Erythroblast (primary cell): ENCODE results near the gene TP63.

Experiments
- DNase-seq, 2 experiments: peaks; one replicate each; lab custom pipeline; 2025; lab: John Stamatoyannopoulos, UW
- GATA1 ChIP-seq: IDR thresholded peaks from 2 replicates; pipeline ENCODE4 v1.6.1; 2011; ENCODE audit warnings: low read depth, mild to moderate bottlenecking, control low read depth, low read length, moderate library complexity
- POLR2A ChIP-seq: IDR thresholded peaks from 2 replicates; pipeline ENCODE4 v1.6.1; 2011; ENCODE audit warnings: mild to moderate bottlenecking, low read length

Gene TP63

DNA sequence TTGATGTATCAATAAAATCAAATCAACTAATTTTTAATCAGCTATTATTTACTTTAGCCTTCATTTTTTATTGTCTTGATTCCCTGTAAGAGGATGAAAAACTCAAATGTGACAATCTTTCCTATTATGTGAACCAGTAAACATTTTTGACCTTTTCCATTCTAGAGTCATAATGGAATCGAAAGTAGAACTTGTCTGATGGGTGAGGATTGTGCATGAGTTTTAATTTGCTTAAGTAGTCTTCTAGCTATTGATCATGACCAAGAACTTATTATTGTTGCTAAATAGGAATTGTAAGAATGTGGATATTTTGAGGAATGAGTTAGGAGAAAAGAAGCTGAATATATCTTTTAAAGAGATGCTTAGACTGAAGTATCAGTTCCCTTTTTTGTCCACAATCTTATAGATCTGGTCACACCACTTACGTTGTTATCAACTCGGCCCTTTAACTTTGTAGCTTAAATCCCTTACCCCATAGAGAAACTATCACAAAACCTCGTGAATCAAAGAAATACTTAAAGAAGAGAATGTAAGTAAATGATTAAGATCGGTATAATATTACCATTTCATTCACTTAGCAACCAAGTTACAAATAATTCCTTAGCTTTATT lies 147.3 kb downstream of the TP63 start:
- DNase-seq: no peak

DNA sequence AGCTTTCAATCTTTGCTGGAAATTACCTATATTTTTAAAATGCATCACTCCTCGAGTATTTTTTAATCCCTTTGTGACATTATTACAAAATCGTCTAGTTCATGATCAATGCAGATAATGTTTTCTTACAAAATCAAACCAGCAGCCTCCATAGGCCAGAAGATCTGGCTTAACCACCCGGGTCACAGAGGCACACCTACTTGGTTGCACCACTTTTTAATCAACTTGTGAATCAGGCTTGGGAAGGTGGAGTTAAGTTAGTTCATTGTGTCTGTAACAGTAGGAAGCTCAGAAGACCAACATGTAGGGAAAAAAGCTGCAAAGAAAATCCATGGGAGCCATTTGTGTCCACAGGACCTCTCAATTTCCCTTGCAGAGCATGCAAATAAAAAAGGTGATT lies 148.0 kb downstream of the TP63 start:
- no peak for DNase-seq
- TF ChIP-seq GATA1 (no peak), POLR2A (no peak)

More for the DNA sequence above, 147.3 kb downstream of the TP63 start:
- TF ChIP-seq POLR2A (no peak), GATA1 (no peak)

DNA sequence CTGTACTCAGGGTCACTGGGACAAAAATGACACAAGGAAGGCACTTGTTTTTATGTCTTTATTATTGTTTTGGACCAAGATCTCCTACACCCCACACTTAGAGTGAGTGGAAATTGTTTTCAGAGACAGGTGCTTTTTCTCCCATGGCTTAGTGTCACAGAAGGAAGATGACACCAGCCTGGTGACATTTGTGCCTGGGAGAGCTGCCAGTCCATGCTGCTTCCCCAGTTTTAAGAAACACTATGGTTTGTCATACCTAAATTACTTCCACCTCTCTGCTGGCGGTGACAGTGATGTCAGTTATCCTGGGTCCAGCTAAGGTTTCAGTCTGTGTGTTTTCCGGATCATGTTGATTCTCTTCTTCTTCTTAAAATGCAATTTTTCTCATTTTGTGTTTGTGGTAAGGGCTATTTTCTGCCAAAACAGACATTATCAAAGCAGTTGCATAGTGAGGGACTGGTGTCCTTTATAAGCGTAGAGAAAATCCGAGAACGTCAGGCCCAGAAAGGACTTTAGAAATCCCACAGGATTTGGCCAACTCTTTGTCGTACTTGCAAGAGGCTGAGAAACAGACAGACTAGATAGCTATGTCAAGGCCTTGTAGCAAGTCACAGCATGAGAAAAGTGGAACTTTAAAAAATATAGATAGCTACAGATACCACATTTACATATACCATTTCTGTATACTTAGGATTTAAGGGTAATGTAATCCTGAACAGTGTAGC lies 149.5 kb downstream of the TP63 start:
- DNase-seq: no peak
- TF ChIP-seq POLR2A: no peak
- TF ChIP-seq GATA1: no peak

DNA sequence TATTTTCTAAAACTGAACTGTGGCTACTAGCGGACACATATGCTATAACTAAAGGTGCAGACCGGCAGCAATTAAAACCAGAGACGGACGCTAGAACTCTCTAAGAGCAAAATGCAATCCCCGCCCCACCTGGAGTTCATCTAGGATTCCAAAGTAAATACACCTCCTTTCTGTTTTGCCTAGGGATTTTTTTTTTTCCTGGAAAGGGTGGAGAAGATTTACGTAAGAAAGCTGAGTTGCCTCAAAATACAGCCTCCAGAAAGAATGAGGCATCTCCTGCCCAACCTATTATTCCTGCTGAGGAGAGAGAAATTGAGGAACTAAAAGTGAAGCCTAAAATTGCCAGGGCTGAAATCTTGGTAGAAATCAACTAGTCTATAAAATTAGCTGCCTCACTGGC lies 150.2 kb downstream of the TP63 start:
- TF ChIP-seq POLR2A (no peak), GATA1 (no peak)
- DNase-seq: no peak

DNA sequence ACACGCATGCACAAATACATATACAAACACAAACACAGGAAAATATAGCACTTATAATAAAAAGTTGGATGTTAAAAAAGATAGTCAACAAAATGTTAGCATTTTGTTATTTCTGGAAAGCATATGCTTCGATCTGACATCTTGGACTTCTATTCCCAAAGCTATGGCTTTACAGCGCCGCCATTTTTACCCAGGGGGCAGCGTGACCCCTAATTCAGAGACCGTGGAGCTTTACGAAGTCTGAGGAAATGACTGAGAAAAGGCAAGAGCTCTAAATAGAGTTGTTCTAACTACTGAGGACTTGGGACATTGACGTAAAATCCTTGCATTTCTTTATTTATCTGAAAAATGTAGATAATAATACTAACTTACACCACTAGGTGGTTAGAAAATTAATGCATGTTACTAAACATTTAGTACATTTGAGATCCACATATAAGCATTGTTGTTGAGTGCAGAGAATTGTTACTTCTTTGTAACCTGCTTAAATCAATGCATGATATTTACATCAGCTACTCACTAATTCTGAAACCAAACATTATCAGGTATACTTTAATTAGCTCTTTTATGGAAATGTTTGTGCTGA lies 155.4 kb downstream of the TP63 start:
- DNase-seq: no peak
- TF ChIP-seq GATA1 (no peak), POLR2A (no peak)

DNA sequence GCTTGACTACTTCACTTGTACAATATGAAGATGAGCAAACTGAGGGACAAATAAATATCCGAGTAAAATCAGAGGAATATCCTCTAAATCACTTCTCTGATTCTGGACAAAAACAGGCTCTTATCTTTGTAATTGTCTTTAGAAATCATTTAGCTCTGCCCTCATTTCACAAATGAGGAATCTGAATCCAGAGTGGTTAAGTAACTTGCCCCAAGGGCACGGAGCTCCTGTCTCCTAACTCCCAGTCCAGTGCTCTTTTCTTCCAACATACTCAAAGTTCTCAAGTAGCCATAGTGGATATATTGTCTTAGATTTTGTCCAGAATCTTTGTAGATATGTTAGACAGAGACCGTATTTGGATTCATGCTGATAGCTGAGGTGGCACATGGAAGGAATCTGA lies 156.0 kb downstream of the TP63 start:
- DNase-seq: no peak
- TF ChIP-seq GATA1: no peak
- no peak for TF ChIP-seq POLR2A

DNA sequence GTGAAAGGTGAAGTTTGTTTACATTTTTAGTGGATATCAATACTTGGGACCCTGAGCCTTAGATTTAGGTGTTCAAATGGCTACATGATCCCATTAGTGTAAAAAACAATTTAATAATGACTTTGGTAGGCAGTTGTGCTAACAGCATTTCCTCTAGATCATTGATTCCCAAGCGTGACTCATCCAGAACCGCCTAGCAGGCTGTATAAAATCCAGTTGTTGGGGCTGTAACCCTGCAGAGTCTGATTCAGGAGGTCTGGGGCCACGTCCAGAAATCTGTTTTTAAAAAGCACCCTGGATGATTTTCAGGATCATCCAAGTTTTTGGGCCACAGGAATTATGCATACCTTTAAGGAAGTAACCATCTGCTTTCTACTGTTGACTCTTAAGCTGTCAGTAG lies 156.4 kb downstream of the TP63 start:
- TF ChIP-seq GATA1 (no peak), POLR2A (no peak)
- DNase-seq: no peak

DNA sequence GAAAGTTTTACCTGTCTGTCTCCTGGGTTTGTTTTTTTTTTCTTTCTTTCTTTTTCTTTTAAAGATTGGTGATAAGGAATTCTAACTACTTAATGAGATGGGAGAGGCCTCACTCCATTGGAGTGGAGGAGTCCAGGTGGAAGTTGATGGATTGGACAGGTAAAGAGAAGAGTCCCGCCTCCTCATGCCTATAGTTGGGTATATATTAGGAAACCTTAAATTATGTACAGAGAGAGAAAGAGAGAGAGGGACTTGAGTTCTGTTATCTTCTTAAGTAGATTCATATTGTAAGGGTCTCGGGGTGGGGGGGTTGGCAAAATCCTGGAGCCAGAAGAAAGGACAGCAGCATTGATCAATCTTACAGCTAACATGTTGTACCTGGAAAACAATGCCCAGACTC lies 158.2 kb downstream of the TP63 start:
- DNase-seq: no peak
- TF ChIP-seq POLR2A (no peak), GATA1 (no peak)

DNA sequence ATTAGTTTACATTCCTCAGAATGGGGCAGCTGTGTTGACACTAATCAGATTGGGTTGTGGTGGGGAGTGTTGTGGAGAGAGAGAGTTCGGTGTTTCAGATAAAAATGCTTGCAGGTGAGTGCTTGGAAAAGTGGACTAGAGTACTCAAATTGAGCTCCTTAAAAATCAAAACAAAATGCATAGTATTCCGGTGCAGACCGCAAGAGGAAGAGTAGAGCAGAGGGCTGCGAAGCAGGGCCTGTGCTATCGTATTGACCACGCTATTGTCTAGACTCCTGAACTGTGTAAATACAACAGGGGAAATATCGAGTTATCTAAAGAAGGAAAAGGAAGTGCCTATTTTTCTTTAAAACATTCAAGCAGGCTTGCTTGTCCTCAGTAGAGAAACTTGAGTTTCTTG lies 159.5 kb downstream of the TP63 start:
- no peak for TF ChIP-seq GATA1
- TF ChIP-seq POLR2A: no peak
- no peak for DNase-seq

DNA sequence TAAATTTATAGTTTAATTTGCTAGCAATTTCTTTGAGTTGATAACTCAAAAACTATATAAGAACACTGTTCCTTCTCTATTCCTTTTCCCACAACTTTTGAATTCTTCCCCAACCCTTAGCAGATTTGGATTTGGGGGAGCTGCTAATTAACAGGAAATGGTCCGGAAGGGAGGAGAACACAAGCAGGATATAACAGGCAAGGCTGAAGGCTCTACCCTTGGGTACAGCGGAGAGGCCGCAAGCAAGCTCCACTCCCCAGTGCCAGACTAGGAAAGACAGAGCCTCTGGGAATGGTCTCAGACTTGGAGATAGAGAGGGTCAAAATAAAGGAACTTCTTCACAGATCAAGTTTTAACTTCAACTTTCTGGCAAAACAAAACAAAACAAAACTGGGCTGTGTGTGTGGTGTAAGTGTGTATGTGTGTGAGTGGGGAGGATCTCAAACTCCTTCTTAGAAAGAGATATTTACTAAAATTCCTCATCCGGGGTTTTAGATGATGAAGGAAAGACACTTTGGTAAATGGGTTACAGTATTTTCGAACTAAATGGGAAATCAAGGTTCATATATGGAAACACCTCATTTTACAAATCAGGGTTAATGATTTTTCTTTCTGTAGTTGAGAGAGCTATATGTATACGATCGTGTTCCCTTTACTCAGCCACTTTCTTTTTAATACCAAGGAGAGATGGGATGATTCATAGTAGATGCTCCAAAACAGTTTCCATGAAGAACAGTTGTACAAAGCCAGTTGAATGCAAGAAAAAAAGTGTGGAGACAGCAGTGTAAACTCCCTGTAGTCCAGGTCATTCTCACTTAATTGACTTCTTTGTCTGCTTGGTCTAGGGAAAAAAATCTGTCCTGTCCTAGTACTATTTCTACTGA lies 161.1 kb downstream of the TP63 start:
- DNase-seq: no peak
- TF ChIP-seq POLR2A (no peak), GATA1 (no peak)

DNA sequence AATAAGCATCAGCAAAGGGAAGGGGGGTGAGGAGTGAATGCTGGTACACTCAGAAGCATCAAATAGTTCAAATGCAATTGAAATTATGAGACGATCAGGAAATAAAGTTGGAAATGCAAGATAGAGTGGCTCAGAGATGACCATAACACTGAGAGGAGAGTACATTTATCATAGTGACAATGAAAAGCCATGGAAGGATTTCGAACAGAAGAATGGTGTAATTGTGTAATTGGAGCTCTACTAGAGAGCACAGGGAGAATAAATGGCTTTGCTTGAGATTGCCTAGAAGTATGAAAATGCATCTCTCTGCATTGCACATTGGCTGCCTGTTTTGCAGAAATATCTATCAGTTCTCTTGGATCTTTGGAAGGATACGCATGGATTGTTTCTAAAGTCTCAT lies 163.3 kb downstream of the TP63 start:
- TF ChIP-seq GATA1 (no peak), POLR2A (no peak)
- no peak for DNase-seq

DNA sequence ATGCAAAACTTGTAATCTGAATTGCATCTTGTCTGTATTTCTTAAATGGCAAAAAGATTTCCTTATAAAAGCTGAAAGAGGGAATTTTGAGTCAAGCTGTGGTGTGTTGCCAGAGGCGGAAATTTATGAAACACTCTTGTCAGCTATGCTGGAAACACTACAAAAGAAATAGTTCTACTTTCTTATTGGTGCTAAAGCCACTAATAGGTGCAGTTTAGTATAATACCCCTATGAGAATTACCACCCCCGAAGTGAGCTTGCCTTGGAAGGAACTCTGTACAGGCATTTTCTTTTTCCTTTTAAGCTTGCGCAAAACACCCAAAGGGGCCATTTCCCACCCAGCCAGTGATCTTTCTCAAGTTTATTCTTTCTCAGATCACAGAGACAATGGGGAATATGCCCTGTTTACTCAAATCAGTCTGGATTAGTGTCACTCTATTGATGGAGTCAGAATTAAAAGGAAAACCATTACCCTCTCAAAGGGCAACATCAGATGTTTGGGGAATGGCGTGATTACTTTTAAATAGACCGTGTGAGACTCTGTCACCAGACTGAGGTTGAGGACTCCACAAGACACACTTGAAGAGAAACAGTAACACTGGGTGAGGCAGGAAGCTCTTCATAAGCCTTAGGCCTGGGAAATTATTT lies 166.0 kb downstream of the TP63 start:
- DNase-seq: no peak
- TF ChIP-seq GATA1 (no peak), POLR2A (no peak)

DNA sequence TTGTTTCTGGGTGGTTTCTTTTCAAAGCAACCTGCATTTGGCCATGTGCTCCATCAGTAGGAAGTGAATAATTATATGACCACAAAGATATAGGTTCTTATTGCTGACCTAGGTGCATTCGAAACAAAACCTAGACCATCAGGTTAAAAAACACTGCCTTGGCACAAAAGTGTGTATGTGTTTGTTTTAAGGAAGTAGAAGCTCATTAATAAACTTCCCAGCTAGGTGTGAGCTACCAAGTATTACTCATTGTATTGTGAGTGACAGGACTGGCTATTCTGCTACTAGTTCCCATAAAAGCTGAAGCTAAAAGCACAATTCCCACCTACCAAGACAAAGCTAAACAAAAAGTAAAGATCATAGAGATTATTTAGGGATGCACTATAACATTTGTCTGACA lies 168.2 kb downstream of the TP63 start:
- TF ChIP-seq GATA1 (no peak), POLR2A (no peak)
- DNase-seq: no peak

DNA sequence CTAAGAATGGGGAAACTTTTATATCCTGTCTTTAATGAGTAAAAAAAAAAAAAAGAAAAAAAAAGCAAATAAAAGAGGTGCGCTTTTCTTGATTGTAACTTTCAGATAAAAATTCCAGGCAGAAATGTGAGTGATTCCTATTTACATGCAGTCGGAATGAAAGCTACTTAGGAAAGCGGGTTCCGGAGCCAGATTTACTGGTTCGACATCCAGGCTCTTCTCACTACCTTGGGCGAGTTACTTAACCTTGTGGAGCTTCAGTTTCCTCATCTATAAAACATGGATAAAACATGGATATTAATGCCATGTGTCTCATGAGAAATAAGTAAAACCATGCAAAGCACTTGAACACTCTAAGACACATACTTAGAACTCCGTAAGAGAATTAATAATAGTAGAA lies 169.2 kb downstream of the TP63 start:
- no peak for DNase-seq
- no peak for TF ChIP-seq POLR2A
- TF ChIP-seq GATA1: no peak
